Measurements from ENCODE around the gene PRKCE. TPM values are rescaled to one million over a fixed set of nuclear protein-coding genes. Genes with fewer than 3 reads are reported as not detected.

PRKCE gene
- polyA plus RNA-seq, 2 donors, result 2.6 to 2.9 TPM

GRCh38 chr2:45736757-45737704, 85.6 kb downstream of the PRKCE start:
- Histone ChIP-seq H3K27me3 (ENCODE audit: control insufficient read depth in 1 of 2, insufficient read depth in 2 of 2, low read length in 2 of 2) (no peaks in the 10 kb centered on the region), H3K4me1 (ENCODE audit: control insufficient read depth in 2 of 2, insufficient read depth in 2 of 2, low read length in 1 of 2) (no peaks in the 10 kb centered on the region), H3K9me3 (ENCODE audit: control insufficient read depth in 2 of 2, insufficient read depth in 1 of 2, low read depth in 1 of 2, low read length in 1 of 2) (no peaks in the 10 kb centered on the region), H3K27ac (ENCODE audit: low read depth in 2 of 2, low read length in 1 of 2) (no peak overlapping the region), H3K4me3 (ENCODE audit: low read depth in 1 of 2, low read length in 2 of 2) (no peak overlapping the region), H3K36me3 (ENCODE audit: control insufficient read depth in 2 of 2, insufficient read depth in 2 of 2, low read length in 1 of 2) (no peaks in the 10 kb centered on the region)
- 89 to 91% methylated on average over 27 of the region's 27 CpGs for WGBS, 2 donors

GRCh38 chr2:45739796-45740485, 88.5 kb downstream of the PRKCE start:
- H3K4me3 ChIP-seq (ENCODE audit: low read depth in 1 of 2, low read length in 2 of 2), result no peak overlapping the region
- no peaks in the 10 kb centered on the region for H3K4me1 ChIP-seq (ENCODE audit: control insufficient read depth in 2 of 2, insufficient read depth in 2 of 2, low read length in 1 of 2)
- no peak overlapping the region for H3K27ac ChIP-seq (ENCODE audit: low read depth in 2 of 2, low read length in 1 of 2)

GRCh38 chr2:45741161-45741850, 89.8 kb downstream of the PRKCE start:
- WGBS, 2 donors, result 65 to 74% methylated on average over 7 of the region's 7 CpGs
- Histone ChIP-seq H3K36me3 (ENCODE audit: control insufficient read depth in 2 of 2, insufficient read depth in 2 of 2, low read length in 1 of 2) (no peaks in the 10 kb centered on the region), H3K9me3 (ENCODE audit: control insufficient read depth in 2 of 2, insufficient read depth in 1 of 2, low read depth in 1 of 2, low read length in 1 of 2) (no peaks in the 10 kb centered on the region), H3K27ac (ENCODE audit: low read depth in 2 of 2, low read length in 1 of 2) (no peak overlapping the region), H3K4me3 (ENCODE audit: low read depth in 1 of 2, low read length in 2 of 2) (no peak overlapping the region), H3K4me1 (ENCODE audit: control insufficient read depth in 2 of 2, insufficient read depth in 2 of 2, low read length in 1 of 2) (peaks cover 0 to 2% of the 10 kb centered on the region in 2 donors), H3K27me3 (ENCODE audit: control insufficient read depth in 1 of 2, insufficient read depth in 2 of 2, low read length in 2 of 2) (no peaks in the 10 kb centered on the region)

More at GRCh38 chr2:45739796-45740485, 88.5 kb downstream of the PRKCE start:
- Histone ChIP-seq H3K9me3 (ENCODE audit: control insufficient read depth in 2 of 2, insufficient read depth in 1 of 2, low read depth in 1 of 2, low read length in 1 of 2) (no peaks in the 10 kb centered on the region), H3K27me3 (ENCODE audit: control insufficient read depth in 1 of 2, insufficient read depth in 2 of 2, low read length in 2 of 2) (no peaks in the 10 kb centered on the region), H3K36me3 (ENCODE audit: control insufficient read depth in 2 of 2, insufficient read depth in 2 of 2, low read length in 1 of 2) (no peaks in the 10 kb centered on the region)

GRCh38 chr2:45743531-45744396, 92.3 kb downstream of the PRKCE start:
- H3K36me3 ChIP-seq (ENCODE audit: control insufficient read depth in 2 of 2, insufficient read depth in 2 of 2, low read length in 1 of 2), result no peaks in the 10 kb centered on the region
- WGBS, 2 donors, result 65 to 76% methylated on average over 12 of the region's 12 CpGs
- H3K4me1 ChIP-seq (ENCODE audit: control insufficient read depth in 2 of 2, insufficient read depth in 2 of 2, low read length in 1 of 2), result peaks cover 0 to 2% of the 10 kb centered on the region in 2 donors
- no peaks in the 10 kb centered on the region for H3K9me3 ChIP-seq (ENCODE audit: control insufficient read depth in 2 of 2, insufficient read depth in 1 of 2, low read depth in 1 of 2, low read length in 1 of 2)
- no peaks in the 10 kb centered on the region for H3K27me3 ChIP-seq (ENCODE audit: control insufficient read depth in 1 of 2, insufficient read depth in 2 of 2, low read length in 2 of 2)
- H3K27ac ChIP-seq (ENCODE audit: low read depth in 2 of 2, low read length in 1 of 2), result peak overlapping the region; percentile 1 to 53
- H3K4me3 ChIP-seq (ENCODE audit: low read depth in 1 of 2, low read length in 2 of 2), result no peak overlapping the region

GRCh38 chr2:45745231-45745630, 93.8 kb downstream of the PRKCE start:
- WGBS, 2 donors, result 61 to 65% methylated on average over 5 of the region's 5 CpGs
- H3K4me3 ChIP-seq (ENCODE audit: low read depth in 1 of 2, low read length in 2 of 2), result no peak overlapping the region
- H3K27ac ChIP-seq (ENCODE audit: low read depth in 2 of 2, low read length in 1 of 2), result no peak overlapping the region
- H3K27me3 ChIP-seq (ENCODE audit: control insufficient read depth in 1 of 2, insufficient read depth in 2 of 2, low read length in 2 of 2), result no peaks in the 10 kb centered on the region
- H3K36me3 ChIP-seq (ENCODE audit: control insufficient read depth in 2 of 2, insufficient read depth in 2 of 2, low read length in 1 of 2), result no peaks in the 10 kb centered on the region
- H3K9me3 ChIP-seq (ENCODE audit: control insufficient read depth in 2 of 2, insufficient read depth in 1 of 2, low read depth in 1 of 2, low read length in 1 of 2), result no peaks in the 10 kb centered on the region
- H3K4me1 ChIP-seq (ENCODE audit: control insufficient read depth in 2 of 2, insufficient read depth in 2 of 2, low read length in 1 of 2), result peaks cover 0 to 2% of the 10 kb centered on the region in 2 donors

- no peak overlapping the region for H3K27ac ChIP-seq (ENCODE audit: low read depth in 2 of 2, low read length in 1 of 2)
Observed at GRCh38 chr2:45746888-45747287, 95.4 kb downstream of the PRKCE start.

GRCh38 chr2:45747363-45747762, 95.9 kb downstream of the PRKCE start:
- no peaks in the 10 kb centered on the region for H3K36me3 ChIP-seq (ENCODE audit: control insufficient read depth in 2 of 2, insufficient read depth in 2 of 2, low read length in 1 of 2)
- peaks cover 0 to 2% of the 10 kb centered on the region in 2 donors for H3K4me1 ChIP-seq (ENCODE audit: control insufficient read depth in 2 of 2, insufficient read depth in 2 of 2, low read length in 1 of 2)
- H3K4me3 ChIP-seq (ENCODE audit: low read depth in 1 of 2, low read length in 2 of 2), result no peak overlapping the region
- no peaks in the 10 kb centered on the region for H3K27me3 ChIP-seq (ENCODE audit: control insufficient read depth in 1 of 2, insufficient read depth in 2 of 2, low read length in 2 of 2)
- H3K9me3 ChIP-seq (ENCODE audit: control insufficient read depth in 2 of 2, insufficient read depth in 1 of 2, low read depth in 1 of 2, low read length in 1 of 2), result no peaks in the 10 kb centered on the region
- no peak overlapping the region for H3K27ac ChIP-seq (ENCODE audit: low read depth in 2 of 2, low read length in 1 of 2)

More at GRCh38 chr2:45746888-45747287, 95.4 kb downstream of the PRKCE start:
- peaks cover 0 to 2% of the 10 kb centered on the region in 2 donors for H3K4me1 ChIP-seq (ENCODE audit: control insufficient read depth in 2 of 2, insufficient read depth in 2 of 2, low read length in 1 of 2)
- WGBS, 2 donors, result 97% methylated on average over 4 of the region's 4 CpGs
- no peaks in the 10 kb centered on the region for H3K9me3 ChIP-seq (ENCODE audit: control insufficient read depth in 2 of 2, insufficient read depth in 1 of 2, low read depth in 1 of 2, low read length in 1 of 2)
- no peak overlapping the region for H3K4me3 ChIP-seq (ENCODE audit: low read depth in 1 of 2, low read length in 2 of 2)
- H3K36me3 ChIP-seq (ENCODE audit: control insufficient read depth in 2 of 2, insufficient read depth in 2 of 2, low read length in 1 of 2), result no peaks in the 10 kb centered on the region
- H3K27me3 ChIP-seq (ENCODE audit: control insufficient read depth in 1 of 2, insufficient read depth in 2 of 2, low read length in 2 of 2), result no peaks in the 10 kb centered on the region

- Histone ChIP-seq H3K4me1 (ENCODE audit: control insufficient read depth in 2 of 2, insufficient read depth in 2 of 2, low read length in 1 of 2) (peaks cover 0 to 2% of the 10 kb centered on the region in 2 donors), H3K9me3 (ENCODE audit: control insufficient read depth in 2 of 2, insufficient read depth in 1 of 2, low read depth in 1 of 2, low read length in 1 of 2) (no peaks in the 10 kb centered on the region), H3K4me3 (ENCODE audit: low read depth in 1 of 2, low read length in 2 of 2) (no peak overlapping the region), H3K27me3 (ENCODE audit: control insufficient read depth in 1 of 2, insufficient read depth in 2 of 2, low read length in 2 of 2) (no peaks in the 10 kb centered on the region), H3K36me3 (ENCODE audit: control insufficient read depth in 2 of 2, insufficient read depth in 2 of 2, low read length in 1 of 2) (no peaks in the 10 kb centered on the region), H3K27ac (ENCODE audit: low read depth in 2 of 2, low read length in 1 of 2) (no peak overlapping the region)
- WGBS, 2 donors, result 79 to 84% methylated on average over 8 of the region's 8 CpGs
Observed at GRCh38 chr2:45748239-45748638, 96.8 kb downstream of the PRKCE start.

- H3K27ac ChIP-seq (ENCODE audit: low read depth in 2 of 2, low read length in 1 of 2), result no peak overlapping the region
- 82 to 85% methylated on average over 2 of the region's 2 CpGs for WGBS, 2 donors
- H3K4me1 ChIP-seq (ENCODE audit: control insufficient read depth in 2 of 2, insufficient read depth in 2 of 2, low read length in 1 of 2), result peaks cover 0 to 2% of the 10 kb centered on the region in 2 donors
- H3K36me3 ChIP-seq (ENCODE audit: control insufficient read depth in 2 of 2, insufficient read depth in 2 of 2, low read length in 1 of 2), result no peaks in the 10 kb centered on the region
- no peaks in the 10 kb centered on the region for H3K9me3 ChIP-seq (ENCODE audit: control insufficient read depth in 2 of 2, insufficient read depth in 1 of 2, low read depth in 1 of 2, low read length in 1 of 2)
- no peaks in the 10 kb centered on the region for H3K27me3 ChIP-seq (ENCODE audit: control insufficient read depth in 1 of 2, insufficient read depth in 2 of 2, low read length in 2 of 2)
- H3K4me3 ChIP-seq (ENCODE audit: low read depth in 1 of 2, low read length in 2 of 2), result no peak overlapping the region
Observed at GRCh38 chr2:45750001-45750400, 98.5 kb downstream of the PRKCE start.

All from esophagus (tissue), 2 donors.